ENCODE results near the gene MED28.

GRCh38 chr4:17647176-17647806, 32.9 kb downstream of the MED28 start:
- TF ChIP-seq, protein P1, sequence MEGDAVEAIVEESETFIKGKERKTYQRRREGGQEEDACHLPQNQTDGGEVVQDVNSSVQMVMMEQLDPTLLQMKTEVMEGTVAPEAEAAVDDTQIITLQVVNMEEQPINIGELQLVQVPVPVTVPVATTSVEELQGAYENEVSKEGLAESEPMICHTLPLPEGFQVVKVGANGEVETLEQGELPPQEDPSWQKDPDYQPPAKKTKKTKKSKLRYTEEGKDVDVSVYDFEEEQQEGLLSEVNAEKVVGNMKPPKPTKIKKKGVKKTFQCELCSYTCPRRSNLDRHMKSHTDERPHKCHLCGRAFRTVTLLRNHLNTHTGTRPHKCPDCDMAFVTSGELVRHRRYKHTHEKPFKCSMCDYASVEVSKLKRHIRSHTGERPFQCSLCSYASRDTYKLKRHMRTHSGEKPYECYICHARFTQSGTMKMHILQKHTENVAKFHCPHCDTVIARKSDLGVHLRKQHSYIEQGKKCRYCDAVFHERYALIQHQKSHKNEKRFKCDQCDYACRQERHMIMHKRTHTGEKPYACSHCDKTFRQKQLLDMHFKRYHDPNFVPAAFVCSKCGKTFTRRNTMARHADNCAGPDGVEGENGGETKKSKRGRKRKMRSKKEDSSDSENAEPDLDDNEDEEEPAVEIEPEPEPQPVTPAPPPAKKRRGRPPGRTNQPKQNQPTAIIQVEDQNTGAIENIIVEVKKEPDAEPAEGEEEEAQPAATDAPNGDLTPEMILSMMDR (IDR thresholded peaks at IDR 0.05) = no peak
- TF ChIP-seq POLR2A (IDR thresholded peaks at IDR 0.05) = no peak
